Prostate gland (tissue), 2 donors: ENCODE data around the gene TGM2.

ENCODE experiments used
- POLR2A ChIP-seq: fragments of 450-650 bp; IDR thresholded peaks from one replicate; pipeline ENCODE4 v1.6.1; 2016; ENCODE audit warnings: antibody characterized with exemption, mild to moderate bottlenecking
- TF ChIP-seq, protein P1 (sequence below), 4 experiments: fragments of 200-600 bp in 2 of 4; fragments of 450-650 bp in 2 of 4; sonication (generic) in 2 of 4; IDR thresholded peaks; 1 replicate in 3 of 4; 2 replicates in 1 of 4; pipeline ENCODE4 v1.5.1; 2016 to 2019; ENCODE audit warnings: antibody characterized with exemption in 4 of 4, mild to moderate bottlenecking in 2 of 4, moderate library complexity in 2 of 4

DNA sequence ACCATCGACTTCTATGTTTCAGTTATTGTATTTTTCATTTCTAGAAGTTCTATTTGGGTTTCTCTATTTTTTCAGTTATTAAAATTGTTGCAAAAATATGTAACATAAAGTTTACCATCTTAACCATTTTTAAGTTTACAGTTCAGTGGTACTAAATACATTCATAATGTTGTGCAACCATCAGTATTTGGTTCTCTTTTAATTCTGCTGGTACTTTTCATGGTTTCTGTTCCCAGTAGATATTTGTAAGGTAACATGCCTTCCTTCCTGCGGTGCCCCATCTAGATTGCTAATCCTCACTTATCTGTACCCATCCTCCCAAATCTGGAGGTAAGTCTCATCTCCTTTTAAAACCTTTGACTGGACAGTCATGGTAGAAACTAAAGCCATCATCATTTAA is 47.9 kb downstream of the TGM2 start:
- TF ChIP-seq, protein P1, sequence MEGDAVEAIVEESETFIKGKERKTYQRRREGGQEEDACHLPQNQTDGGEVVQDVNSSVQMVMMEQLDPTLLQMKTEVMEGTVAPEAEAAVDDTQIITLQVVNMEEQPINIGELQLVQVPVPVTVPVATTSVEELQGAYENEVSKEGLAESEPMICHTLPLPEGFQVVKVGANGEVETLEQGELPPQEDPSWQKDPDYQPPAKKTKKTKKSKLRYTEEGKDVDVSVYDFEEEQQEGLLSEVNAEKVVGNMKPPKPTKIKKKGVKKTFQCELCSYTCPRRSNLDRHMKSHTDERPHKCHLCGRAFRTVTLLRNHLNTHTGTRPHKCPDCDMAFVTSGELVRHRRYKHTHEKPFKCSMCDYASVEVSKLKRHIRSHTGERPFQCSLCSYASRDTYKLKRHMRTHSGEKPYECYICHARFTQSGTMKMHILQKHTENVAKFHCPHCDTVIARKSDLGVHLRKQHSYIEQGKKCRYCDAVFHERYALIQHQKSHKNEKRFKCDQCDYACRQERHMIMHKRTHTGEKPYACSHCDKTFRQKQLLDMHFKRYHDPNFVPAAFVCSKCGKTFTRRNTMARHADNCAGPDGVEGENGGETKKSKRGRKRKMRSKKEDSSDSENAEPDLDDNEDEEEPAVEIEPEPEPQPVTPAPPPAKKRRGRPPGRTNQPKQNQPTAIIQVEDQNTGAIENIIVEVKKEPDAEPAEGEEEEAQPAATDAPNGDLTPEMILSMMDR (IDR thresholded peaks at IDR 0.05): no peak
- no peak for TF ChIP-seq POLR2A
